HG02642 (cell line): ENCODE data around the gene RHEX.

ENCODE experiments used
- ATAC-seq: cut with Tn5 transposase; IDR thresholded peaks from one replicate; pipeline ENCODE4 v1.9.1; 2021; ENCODE audit warnings: mild to moderate bottlenecking; ENCODE audit not compliant: unreplicated experiment, poor library complexity

Gene RHEX

GRCh38 chr1:206112600-206113301 is 59.8 kb downstream of the RHEX start:
- no peak for ATAC-seq

GRCh38 chr1:206114692-206115640 is 62.0 kb downstream of the RHEX start:
- ATAC-seq, result no peak

DNA sequence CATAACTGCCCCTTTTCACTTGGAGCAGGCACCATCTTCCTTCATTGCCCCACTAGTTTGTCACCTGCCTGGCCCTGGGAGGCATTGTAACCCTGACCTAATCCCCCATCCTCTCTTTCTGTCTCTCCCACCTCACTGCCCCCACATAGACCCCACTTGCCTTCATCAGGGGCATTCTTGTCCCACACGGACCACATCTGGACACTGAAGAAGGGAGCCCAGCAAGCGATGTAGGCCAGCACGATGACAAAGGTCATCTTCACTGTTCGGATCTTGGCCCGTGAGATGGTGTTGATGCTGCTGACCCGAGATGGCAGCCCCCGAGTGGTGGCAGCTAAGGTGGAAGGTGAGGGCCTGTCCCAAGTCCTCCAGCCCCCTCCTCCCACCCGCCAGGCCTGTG is 62.8 kb downstream of the RHEX start:
- no peak for ATAC-seq

- ATAC-seq, result no peak
These were observed 63.4 kb downstream of the RHEX start for GRCh38 chr1:206116191-206116872.

- no peak for ATAC-seq
These were observed 63.8 kb downstream of the RHEX start for GRCh38 chr1:206116873-206117150.

DNA sequence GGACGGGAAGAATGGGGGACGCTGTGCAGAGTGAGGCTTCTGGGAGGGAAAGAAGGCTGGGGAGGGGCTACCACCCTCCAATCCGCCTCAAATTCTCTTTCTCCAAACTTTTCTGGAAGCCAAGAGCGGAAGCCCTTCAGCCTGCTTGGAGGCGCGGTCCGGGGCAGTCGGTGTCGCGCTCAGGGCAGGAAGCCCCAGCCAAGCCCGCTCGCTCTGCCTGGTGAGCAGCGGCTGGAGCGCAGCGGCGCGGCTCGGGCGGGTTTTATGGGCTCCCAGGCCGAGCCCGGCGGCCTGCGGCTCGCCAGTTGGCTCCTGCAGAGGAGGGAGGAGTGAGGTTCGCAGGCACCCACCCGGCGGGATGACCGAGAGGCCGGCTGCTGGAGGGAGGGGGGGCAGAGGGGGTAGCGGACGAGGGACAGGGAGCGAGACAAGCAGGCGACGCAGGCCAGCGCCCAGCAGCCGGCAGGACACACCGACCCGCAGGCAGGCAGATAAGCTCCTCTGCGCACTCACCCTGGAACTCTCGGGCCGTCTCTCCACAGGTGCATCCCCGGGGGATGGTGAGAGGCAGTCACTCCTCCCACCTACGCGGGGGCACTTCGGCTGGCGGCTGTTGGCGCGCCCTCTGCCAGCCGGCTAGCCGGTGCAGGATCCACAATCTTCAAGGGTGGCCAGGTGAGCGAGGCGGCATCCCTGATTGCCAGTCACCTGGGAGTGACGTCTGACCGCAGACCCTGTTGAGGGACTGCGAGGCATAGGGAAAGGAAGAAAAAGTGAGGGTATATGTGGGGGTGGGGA is 64.4 kb downstream of the RHEX start, which contains the start of gene AVPR1B:
AVPR1B (minus strand) TSS at position 238 of the 798 bp plus-strand sequence. CDS start 498 bp downstream, outside the sequence.
- no peak for ATAC-seq

GRCh38 chr1:206120406-206120805 is 67.4 kb downstream of the RHEX start:
- no peak for ATAC-seq

- no peak for ATAC-seq
These were observed 68.3 kb downstream of the RHEX start for GRCh38 chr1:206121269-206121668.

- no peak for ATAC-seq
These were observed 69.7 kb downstream of the RHEX start for GRCh38 chr1:206122686-206123085.

DNA sequence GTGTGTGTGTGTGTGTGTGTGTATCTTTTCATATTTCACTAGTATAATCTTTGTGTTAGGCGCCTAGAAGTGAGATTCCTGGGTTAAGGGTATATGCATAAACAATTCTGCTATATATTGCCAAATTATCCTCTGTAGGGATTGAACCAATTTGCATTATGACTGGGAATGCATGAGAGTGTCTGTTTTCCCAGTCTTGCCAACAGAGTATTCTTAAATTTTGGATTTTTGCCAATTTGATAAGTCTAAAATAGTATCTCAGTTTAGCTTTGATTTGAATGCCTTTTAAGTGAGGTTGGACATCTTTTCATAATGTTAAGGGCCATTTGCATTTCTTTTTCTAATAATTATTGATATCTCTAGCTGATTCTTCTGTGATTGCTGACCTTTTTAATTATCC is 72.4 kb downstream of the RHEX start:
- no peak for ATAC-seq

DNA sequence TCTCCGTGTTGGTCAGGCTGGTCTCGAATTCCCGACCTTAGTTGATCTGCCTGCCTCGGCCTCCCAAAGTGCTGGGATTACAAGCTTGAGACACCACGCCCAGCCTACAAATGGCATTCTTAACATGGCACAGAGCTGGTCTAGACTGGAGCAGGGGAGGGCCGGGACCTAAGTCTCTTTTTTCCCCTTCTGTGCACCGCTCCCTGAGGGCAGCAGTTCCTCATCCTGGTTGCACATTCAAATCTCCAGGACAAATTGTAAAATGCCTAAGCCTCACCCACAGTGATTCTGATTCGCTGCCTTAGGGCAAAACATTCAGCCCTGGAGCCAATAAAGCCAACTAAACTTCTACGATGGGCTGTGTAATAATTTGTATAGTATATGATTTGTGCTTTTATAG is 74.4 kb downstream of the RHEX start:
- ATAC-seq, result no peak

GRCh38 chr1:206128196-206128595 is 75.2 kb downstream of the RHEX start:
- ATAC-seq, result no peak

DNA sequence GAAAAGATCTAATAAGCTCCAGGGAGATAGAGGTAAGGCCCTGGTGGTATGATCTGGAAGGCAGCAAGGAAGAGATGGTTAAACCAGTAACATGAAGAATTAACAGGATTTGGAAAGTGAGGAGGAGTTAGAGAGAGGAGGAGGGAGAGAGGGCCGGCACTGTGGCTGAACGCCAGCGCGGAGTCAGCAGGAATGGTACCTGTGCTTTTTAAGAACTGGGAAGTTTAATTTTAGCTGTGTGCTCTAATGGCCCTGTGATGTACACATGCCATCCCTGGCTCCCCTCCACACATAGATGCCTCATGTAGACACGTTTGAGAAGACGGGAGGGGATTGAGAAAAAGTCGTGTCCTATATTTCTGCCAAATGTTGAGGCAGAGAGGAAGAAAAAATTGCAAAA is 78.1 kb downstream of the RHEX start:
- no peak for ATAC-seq

- ATAC-seq, result no peak
These were observed 80.9 kb downstream of the RHEX start for GRCh38 chr1:206133751-206134415.

- ATAC-seq, result no peak
These were observed 82.3 kb downstream of the RHEX start for GRCh38 chr1:206135248-206135647.

GRCh38 chr1:206136241-206136640 is 83.3 kb downstream of the RHEX start:
- ATAC-seq, result no peak

GRCh38 chr1:206142011-206142410 is 89.0 kb downstream of the RHEX start:
- no peak for ATAC-seq

DNA sequence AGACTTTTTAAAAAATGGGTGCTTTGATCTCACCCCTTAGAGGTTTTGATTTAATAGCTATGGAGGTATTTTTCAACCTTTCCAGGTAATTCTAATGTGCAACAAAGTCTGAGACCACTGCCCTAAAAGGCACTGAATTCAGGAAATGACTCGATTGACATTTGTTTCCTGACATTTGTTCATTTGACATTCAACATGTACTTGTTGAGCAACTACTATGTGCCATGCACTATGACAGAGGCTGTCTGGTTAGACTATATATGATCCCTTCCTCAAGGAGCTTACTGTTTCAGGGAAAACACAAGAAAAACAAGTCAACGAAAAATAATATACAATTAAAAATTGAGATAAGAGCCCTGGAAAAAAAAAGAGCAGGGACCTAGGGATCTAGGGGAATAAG is 89.8 kb downstream of the RHEX start:
- no peak for ATAC-seq

DNA sequence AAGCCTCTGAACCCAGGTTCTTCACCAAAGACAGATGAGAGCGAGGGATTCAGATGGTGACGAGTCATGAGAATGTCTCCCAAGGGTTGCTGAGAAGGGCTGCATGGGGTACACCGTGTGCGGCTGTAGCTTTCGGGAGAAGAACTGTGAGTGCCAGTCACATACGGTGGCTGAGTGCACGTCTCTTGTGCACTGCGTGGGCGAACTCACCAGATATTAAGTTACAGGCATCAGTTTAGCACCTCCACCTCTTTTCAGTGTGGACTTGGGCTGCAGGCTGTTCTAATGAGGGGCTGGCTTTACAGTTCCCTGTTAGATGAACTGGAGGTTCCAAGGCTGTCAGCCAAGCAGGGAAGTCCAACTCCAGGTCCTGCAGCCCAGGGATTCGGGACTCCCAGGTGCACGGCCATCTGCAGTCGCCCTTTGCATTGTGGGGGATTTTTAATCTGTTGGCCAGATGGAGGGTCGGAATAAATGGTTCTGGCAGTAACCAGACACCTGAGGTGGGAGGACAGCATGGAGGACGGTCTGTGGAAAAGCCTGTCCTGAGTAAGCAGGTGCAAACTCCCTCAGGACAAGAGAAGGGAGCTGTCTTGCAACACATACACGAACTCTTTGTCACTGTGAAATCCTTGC is 90.7 kb downstream of the RHEX start:
- ATAC-seq, result no peak
